ENCODE measurements around the gene SLC16A10. TPM values are rescaled to one million over a fixed set of nuclear protein-coding genes. Genes with fewer than 3 reads are reported as not detected.
A peak's percentile ranks its signal among the peaks of the same experiment; 100 is the strongest.

The SLC16A10 gene, protein sequence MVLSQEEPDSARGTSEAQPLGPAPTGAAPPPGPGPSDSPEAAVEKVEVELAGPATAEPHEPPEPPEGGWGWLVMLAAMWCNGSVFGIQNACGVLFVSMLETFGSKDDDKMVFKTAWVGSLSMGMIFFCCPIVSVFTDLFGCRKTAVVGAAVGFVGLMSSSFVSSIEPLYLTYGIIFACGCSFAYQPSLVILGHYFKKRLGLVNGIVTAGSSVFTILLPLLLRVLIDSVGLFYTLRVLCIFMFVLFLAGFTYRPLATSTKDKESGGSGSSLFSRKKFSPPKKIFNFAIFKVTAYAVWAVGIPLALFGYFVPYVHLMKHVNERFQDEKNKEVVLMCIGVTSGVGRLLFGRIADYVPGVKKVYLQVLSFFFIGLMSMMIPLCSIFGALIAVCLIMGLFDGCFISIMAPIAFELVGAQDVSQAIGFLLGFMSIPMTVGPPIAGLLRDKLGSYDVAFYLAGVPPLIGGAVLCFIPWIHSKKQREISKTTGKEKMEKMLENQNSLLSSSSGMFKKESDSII
- 10 to 100 TPM in 1 of 4 donors, 1 to 10 TPM in 2, under 1 TPM in 1; 0.81 to 24.1 (median 4.3) TPM for polyA plus RNA-seq
- long read RNA-seq, donor 1, transcript SLC16A10-202 (6 exons, 2,508 nt), result major isoform, 11 of 18 reads
- long read RNA-seq, donor 1, partial matches to known transcripts, result 7 of 18 reads
- long read RNA-seq, donor 1, other reads (novel, unspliced or antisense), result 0 of 18 reads
- long read RNA-seq, donor 2, partial matches to known transcripts, result 0 of 3 reads
- long read RNA-seq, donor 2, other reads (novel, unspliced or antisense), result 0 of 3 reads
- long read RNA-seq, donor 3, partial matches to known transcripts, result 0 of 1 reads
- long read RNA-seq, donor 3, other reads (novel, unspliced or antisense), result 0 of 1 reads
- long read RNA-seq, donor 4, partial matches to known transcripts, result 0 of 1 reads
- long read RNA-seq, donor 4, other reads (novel, unspliced or antisense), result 0 of 1 reads
- long read RNA-seq, donor 5, result 0 reads
- long read RNA-seq, donor 6, partial matches to known transcripts, result 0 of 2 reads
- long read RNA-seq, donor 6, other reads (novel, unspliced or antisense), result 0 of 2 reads
- long read RNA-seq, donor 7, partial matches to known transcripts, result 0 of 1 reads
- long read RNA-seq, donor 7, other reads (novel, unspliced or antisense), result 0 of 1 reads
- long read RNA-seq, donor 8, result 0 reads
- long read RNA-seq, donor 9, partial matches to known transcripts, result 0 of 3 reads
- long read RNA-seq, donor 9, other reads (novel, unspliced or antisense), result 0 of 3 reads
- long read RNA-seq, donor 10, partial matches to known transcripts, result 0 of 1 reads
- long read RNA-seq, donor 10, other reads (novel, unspliced or antisense), result 0 of 1 reads

DNA sequence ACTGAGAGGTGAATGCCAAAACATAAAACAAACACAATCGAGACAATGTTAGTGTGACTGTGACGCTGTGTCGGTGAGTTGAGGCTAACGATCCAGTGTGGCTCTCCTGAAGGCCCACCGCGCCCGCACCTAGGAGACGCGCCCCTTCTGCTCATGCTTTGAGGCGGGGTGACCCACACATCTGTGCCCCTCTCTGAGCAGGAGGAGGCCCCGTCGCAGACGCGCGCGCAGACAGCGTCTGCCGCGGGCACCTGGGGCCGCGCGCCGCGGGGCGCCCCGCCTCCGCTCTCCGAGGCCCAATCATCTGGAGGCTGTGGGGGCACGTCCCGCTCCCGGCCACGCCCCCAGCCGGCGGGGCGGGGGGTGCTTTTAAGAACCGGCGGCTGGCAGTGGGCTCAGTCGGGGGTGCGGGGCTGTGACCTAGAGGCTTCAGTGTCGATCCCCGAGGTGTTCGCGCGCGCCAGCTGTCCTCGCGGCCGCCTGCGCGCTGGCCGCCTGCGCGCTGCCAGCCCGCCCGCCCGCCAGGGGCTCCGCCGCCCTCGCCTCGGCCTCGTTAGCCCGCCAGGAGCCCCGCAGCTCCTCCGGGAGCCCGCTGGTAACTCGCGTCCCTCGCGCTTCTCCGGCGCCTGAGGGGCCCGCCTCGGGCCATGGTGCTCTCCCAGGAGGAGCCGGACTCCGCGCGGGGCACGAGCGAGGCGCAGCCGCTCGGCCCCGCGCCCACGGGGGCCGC is at the start of gene SLC16A10:
TSS of gene SLC16A10 (plus strand) at position 398 of the 730 bp plus-strand sequence. CDS start at position 648, 250 bp downstream.
- H3K9me3 ChIP-seq (ENCODE audit: control insufficient read depth in 2 of 2, insufficient read depth in 1 of 2, low read depth in 1 of 2, low read length in 1 of 2), result no peaks in the 10 kb centered on the region
- H3K36me3 ChIP-seq (ENCODE audit: control insufficient read depth in 3 of 3, insufficient read depth in 2 of 3, low read depth in 1 of 3, low read length in 3 of 3), result no peaks in the 10 kb centered on the region
- H3K27me3 ChIP-seq (ENCODE audit: control insufficient read depth in 3 of 3, insufficient read depth in 3 of 3, low read length in 3 of 3), result peaks cover 0 to 6% (median 0%) of the 10 kb centered on the region in 3 donors
- no peak for FAIRE-seq
- peaks cover 0 to 4% (median 0%) of the 10 kb centered on the region in 3 donors for H3K4me1 ChIP-seq (ENCODE audit: control insufficient read depth in 3 of 3, insufficient read depth in 2 of 3, low read depth in 1 of 3, low read length in 2 of 3)
- H3K4me3 ChIP-seq (ENCODE audit: low read depth in 1 of 3, low read length in 3 of 3), result peak within 1 kb of the TSS; percentile 54 to 88 (median 68)
- peak within 1 kb of the TSS in 1 of 3 donors; percentile 55 for H3K27ac ChIP-seq (ENCODE audit: low read depth in 1 of 3, low read length in 2 of 3)
- DNase-seq, result peak; percentile 66 to 93
- 1% methylated on average over 59 to 86 of the region's 86 CpGs for WGBS, 3 donors

DNA sequence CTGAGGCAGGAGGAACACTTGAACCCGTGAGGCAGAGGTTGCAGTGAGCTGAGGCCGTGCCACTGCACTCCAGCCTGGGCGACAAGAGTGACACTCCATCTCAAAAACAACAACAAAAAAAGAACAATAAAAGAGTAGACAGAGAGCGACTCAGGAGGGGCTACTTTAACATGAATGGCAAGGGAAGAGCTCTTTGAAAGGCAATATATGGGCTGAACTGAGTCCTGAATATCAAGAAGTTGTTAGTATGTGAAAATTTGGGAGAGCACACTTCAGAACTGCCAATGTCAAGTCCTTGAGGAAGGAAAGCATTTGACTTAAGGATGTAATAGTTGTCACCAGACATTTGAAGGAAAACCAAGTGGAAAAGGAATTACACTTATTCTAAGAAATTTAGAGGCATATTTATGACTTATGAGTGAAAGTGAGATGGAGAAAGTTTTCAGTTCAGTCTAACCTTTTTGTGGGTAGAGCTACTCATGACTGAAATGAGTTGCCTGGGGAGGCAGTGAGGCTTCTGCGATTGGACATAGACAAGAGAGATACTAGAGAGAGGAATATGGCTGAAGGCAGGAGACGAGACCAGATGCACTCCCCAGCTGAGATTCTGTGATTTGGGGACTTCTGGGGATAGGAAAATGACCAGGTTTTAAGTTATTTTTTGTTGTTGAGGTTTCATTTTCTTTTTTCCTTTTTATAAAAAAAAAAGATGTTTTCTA is 48.6 kb upstream of the SLC16A10 start:
- H3K27me3 ChIP-seq (ENCODE audit: control insufficient read depth in 3 of 3, insufficient read depth in 3 of 3, low read length in 3 of 3), result no peaks in the 10 kb centered on the region
- no peaks in the 10 kb centered on the region for H3K36me3 ChIP-seq (ENCODE audit: control insufficient read depth in 3 of 3, insufficient read depth in 2 of 3, low read depth in 1 of 3, low read length in 3 of 3)
- WGBS, 3 donors, result 82 to 99% (median 91%) methylated on average over 6 of the region's 6 CpGs
- no peak for DNase-seq
- no peak for FAIRE-seq
- H3K4me1 ChIP-seq (ENCODE audit: control insufficient read depth in 3 of 3, insufficient read depth in 2 of 3, low read depth in 1 of 3, low read length in 2 of 3), result no peaks in the 10 kb centered on the region
- no peak overlapping the region for H3K27ac ChIP-seq (ENCODE audit: low read depth in 1 of 3, low read length in 2 of 3)
- H3K4me3 ChIP-seq (ENCODE audit: low read depth in 1 of 3, low read length in 3 of 3), result no peak overlapping the region
- H3K9me3 ChIP-seq (ENCODE audit: control insufficient read depth in 2 of 2, insufficient read depth in 1 of 2, low read depth in 1 of 2, low read length in 1 of 2), result no peaks in the 10 kb centered on the region

DNA sequence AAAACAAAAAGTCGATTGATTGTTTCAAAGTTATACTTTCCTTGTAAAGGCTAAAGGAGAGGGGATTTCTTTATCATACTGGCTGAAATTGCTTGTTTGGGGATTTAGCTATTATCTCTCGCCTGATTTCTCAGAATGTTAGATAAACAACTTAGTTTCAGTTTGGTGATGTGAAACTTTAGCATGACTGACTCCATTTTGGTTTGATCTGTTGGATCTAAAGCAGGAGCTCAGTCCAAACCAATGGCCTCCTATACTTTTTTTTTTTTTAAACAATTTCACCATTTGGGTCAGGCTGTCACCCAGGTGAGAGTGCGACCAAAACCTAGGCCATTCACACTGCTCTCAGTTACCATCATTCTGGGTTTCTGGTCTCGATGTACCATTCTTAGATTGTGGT is 45.4 kb upstream of the SLC16A10 start:
- FAIRE-seq (no peak), DNase-seq (no peak)
- no peaks in the 10 kb centered on the region for H3K27me3 ChIP-seq (ENCODE audit: control insufficient read depth in 3 of 3, insufficient read depth in 3 of 3, low read length in 3 of 3)
- 77 to 84% (median 83%) methylated on average over 4 of the region's 4 CpGs for WGBS, 3 donors
- H3K36me3 ChIP-seq (ENCODE audit: control insufficient read depth in 3 of 3, insufficient read depth in 2 of 3, low read depth in 1 of 3, low read length in 3 of 3), result no peaks in the 10 kb centered on the region
- no peaks in the 10 kb centered on the region for H3K4me1 ChIP-seq (ENCODE audit: control insufficient read depth in 3 of 3, insufficient read depth in 2 of 3, low read depth in 1 of 3, low read length in 2 of 3)
- H3K9me3 ChIP-seq (ENCODE audit: control insufficient read depth in 2 of 2, insufficient read depth in 1 of 2, low read depth in 1 of 2, low read length in 1 of 2), result no peaks in the 10 kb centered on the region
- H3K27ac ChIP-seq (ENCODE audit: low read depth in 1 of 3, low read length in 2 of 3), result no peak overlapping the region
- H3K4me3 ChIP-seq (ENCODE audit: low read depth in 1 of 3, low read length in 3 of 3), result no peak overlapping the region

DNA sequence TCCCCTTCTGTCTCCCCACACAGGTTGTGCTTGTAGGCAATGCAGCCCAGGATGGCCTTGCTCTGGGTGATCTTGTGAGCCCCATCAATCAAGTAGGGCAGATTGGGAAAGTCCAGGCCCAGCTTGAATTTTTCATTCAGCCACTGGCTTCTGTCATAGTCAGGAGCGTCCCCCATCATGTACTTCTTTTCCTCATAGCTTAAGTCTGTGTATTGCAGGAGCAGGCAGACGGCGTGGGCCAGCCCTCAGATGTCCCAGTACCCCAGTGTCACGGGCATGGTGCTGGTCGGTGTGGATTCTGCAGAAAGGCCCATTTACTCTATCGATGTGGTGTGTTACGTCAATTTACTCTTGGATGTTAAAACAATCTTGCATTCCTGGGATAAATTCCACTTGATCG is 40.1 kb upstream of the SLC16A10 start:
- no peak overlapping the region for H3K27ac ChIP-seq (ENCODE audit: low read depth in 1 of 3, low read length in 2 of 3)
- H3K4me1 ChIP-seq (ENCODE audit: control insufficient read depth in 3 of 3, insufficient read depth in 2 of 3, low read depth in 1 of 3, low read length in 2 of 3), result no peaks in the 10 kb centered on the region
- H3K9me3 ChIP-seq (ENCODE audit: control insufficient read depth in 2 of 2, insufficient read depth in 1 of 2, low read depth in 1 of 2, low read length in 1 of 2), result no peaks in the 10 kb centered on the region
- DNase-seq (no peak), FAIRE-seq (no peak)
- H3K36me3 ChIP-seq (ENCODE audit: control insufficient read depth in 3 of 3, insufficient read depth in 2 of 3, low read depth in 1 of 3, low read length in 3 of 3), result no peaks in the 10 kb centered on the region
- H3K4me3 ChIP-seq (ENCODE audit: low read depth in 1 of 3, low read length in 3 of 3), result no peak overlapping the region
- no peaks in the 10 kb centered on the region for H3K27me3 ChIP-seq (ENCODE audit: control insufficient read depth in 3 of 3, insufficient read depth in 3 of 3, low read length in 3 of 3)
- WGBS, 3 donors, result 84 to 95% (median 93%) methylated on average over 8 of the region's 8 CpGs

DNA sequence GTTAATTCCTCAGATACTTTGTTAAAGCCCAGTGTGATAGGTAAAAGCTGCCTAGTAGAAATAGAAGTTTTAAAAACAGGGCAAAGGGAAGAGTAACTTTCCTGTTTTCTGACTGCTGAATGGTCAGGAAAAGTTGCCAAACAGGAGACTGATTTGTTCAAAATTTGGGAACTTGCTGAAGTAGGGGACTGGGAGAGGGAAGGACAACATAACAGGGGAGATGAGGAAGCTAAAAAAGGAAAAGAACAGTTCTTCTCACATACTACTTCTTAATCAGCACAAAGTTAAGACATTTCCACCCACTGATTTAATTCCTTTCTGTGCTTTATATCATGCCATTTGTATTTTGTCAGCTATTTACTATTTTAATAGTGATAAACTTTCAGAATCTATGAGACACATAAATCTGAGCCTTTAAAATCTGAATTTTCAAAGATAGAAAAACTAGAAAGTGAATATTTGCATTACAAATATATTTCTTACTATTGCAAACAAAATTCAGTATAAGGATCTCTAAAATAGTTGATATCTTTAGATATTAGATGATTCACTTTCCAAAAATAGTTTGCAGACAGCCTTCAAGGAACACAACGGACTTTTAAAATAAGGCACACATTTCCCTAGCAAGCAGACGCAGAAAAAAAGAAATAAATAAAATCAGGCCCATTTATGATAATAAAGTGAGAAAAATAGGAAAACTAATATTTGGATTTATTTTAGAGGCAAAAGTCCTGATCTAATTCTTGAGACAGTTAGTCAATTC is 36.9 kb upstream of the SLC16A10 start:
- Histone ChIP-seq H3K4me1 (ENCODE audit: control insufficient read depth in 3 of 3, insufficient read depth in 2 of 3, low read depth in 1 of 3, low read length in 2 of 3) (no peaks in the 10 kb centered on the region), H3K9me3 (ENCODE audit: control insufficient read depth in 2 of 2, insufficient read depth in 1 of 2, low read depth in 1 of 2, low read length in 1 of 2) (peaks cover 0 to 4% of the 10 kb centered on the region in 2 donors), H3K27me3 (ENCODE audit: control insufficient read depth in 3 of 3, insufficient read depth in 3 of 3, low read length in 3 of 3) (no peaks in the 10 kb centered on the region), H3K27ac (ENCODE audit: low read depth in 1 of 3, low read length in 2 of 3) (no peak overlapping the region), H3K4me3 (ENCODE audit: low read depth in 1 of 3, low read length in 3 of 3) (no peak overlapping the region), H3K36me3 (ENCODE audit: control insufficient read depth in 3 of 3, insufficient read depth in 2 of 3, low read depth in 1 of 3, low read length in 3 of 3) (no peaks in the 10 kb centered on the region)
- WGBS, 3 donors, result 76 to 89% (median 88%) methylated on average over 2 of the region's 2 CpGs
- FAIRE-seq (no peak), DNase-seq (no peak)

DNA sequence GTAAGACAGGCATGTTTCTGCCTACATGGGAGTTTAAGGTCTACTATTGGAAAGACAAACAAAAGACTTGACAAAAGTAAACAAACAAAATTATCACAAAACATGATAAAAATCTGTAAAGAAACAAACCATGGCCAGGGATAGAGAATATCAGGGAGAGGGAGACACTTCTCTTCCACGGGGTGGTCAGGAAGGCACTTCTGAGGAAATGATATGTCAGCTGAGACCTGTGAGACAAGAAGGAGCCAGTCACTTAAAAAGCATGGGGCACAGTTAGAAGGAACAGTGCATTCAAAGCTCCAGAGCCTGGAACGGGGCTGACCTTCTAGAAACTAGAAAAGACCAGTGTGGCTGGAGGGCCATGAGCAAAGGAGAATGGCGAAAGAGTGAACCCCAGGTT is 35.1 kb upstream of the SLC16A10 start:
- Histone ChIP-seq H3K36me3 (ENCODE audit: control insufficient read depth in 3 of 3, insufficient read depth in 2 of 3, low read depth in 1 of 3, low read length in 3 of 3) (no peaks in the 10 kb centered on the region), H3K4me1 (ENCODE audit: control insufficient read depth in 3 of 3, insufficient read depth in 2 of 3, low read depth in 1 of 3, low read length in 2 of 3) (no peaks in the 10 kb centered on the region), H3K9me3 (ENCODE audit: control insufficient read depth in 2 of 2, insufficient read depth in 1 of 2, low read depth in 1 of 2, low read length in 1 of 2) (peaks cover 0 to 4% of the 10 kb centered on the region in 2 donors), H3K27me3 (ENCODE audit: control insufficient read depth in 3 of 3, insufficient read depth in 3 of 3, low read length in 3 of 3) (no peaks in the 10 kb centered on the region), H3K27ac (ENCODE audit: low read depth in 1 of 3, low read length in 2 of 3) (no peak overlapping the region), H3K4me3 (ENCODE audit: low read depth in 1 of 3, low read length in 3 of 3) (no peak overlapping the region)
- FAIRE-seq (no peak), DNase-seq (no peak)
- WGBS, 3 donors, result 78 to 92% (median 85%) methylated on average over 3 of the region's 3 CpGs
